HG02610 (cell line): ENCODE data around the gene TMEM88.
"Not testable (repeated sequence)": the region's sequence is repeated elsewhere in the genome, so short reads cannot be mapped to it uniquely, and the experiment has no call there.

Source experiments
- ATAC-seq: cut with Tn5 transposase; IDR thresholded peaks from one replicate; pipeline ENCODE4 v1.9.1; 2021; ENCODE audit warnings: mild to moderate bottlenecking, moderate library complexity; ENCODE audit not compliant: unreplicated experiment

TMEM88 gene, protein sequence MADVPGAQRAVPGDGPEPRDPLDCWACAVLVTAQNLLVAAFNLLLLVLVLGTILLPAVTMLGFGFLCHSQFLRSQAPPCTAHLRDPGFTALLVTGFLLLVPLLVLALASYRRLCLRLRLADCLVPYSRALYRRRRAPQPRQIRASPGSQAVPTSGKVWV

DNA sequence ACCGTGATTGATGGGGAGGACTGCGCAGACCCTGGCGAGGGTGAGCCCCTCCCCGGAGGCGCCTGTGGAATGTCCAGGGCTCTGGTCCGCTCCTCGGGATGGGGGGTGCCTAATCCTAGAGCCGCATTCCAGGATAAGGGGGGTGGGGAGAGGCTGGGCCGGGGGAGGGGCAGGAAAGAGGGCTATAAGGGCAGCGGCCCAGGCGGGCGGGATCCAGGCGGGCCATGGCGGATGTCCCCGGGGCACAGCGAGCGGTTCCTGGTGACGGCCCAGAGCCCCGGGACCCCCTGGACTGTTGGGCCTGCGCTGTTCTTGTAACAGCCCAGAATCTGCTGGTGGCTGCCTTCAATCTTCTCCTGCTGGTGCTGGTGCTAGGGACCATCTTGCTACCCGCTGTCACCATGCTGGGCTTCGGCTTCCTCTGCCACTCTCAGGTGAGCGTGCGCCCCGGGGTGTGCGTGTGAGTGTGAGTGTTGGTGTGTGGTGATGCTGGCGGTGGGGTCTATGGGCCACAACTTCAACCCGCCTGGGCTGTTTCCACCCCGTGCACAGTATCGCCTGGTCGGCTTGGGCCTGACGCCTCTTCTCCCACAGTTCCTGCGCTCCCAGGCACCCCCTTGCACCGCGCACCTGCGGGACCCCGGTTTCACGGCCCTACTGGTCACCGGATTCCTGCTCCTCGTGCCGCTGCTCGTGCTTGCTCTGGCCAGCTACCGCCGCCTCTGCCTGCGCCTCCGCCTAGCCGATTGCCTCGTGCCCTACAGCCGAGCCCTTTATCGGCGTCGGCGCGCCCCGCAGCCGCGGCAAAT lies at the start of gene TMEM88:
TSS of gene TMEM88 (plus strand) at position 216 of the 809 bp plus-strand sequence. CDS start at position 225, 9 bp downstream.
- no peak for ATAC-seq

GRCh38 chr17:7806587-7806986 lies 48.3 kb upstream of the TMEM88 start:
- no peak for ATAC-seq

DNA sequence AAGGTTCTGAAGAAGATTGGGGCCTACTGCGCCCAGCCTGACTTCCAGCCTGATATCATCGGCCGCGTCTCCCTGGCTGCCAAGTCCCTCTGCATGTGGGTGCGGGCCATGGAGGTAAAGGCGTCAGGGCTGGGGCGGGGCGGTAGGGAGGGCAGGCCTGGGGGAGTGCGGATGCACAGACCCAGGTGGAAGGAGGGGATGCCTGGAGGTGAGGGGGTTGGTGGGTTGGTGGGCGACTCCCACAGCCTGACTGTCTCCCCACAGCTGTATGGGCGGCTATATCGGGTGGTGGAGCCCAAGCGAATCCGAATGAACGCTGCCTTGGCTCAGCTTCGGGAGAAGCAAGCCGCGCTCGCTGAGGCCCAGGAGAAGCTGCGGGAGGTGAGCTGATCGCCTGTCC lies 47.7 kb upstream of the TMEM88 start:
- no peak for ATAC-seq

DNA sequence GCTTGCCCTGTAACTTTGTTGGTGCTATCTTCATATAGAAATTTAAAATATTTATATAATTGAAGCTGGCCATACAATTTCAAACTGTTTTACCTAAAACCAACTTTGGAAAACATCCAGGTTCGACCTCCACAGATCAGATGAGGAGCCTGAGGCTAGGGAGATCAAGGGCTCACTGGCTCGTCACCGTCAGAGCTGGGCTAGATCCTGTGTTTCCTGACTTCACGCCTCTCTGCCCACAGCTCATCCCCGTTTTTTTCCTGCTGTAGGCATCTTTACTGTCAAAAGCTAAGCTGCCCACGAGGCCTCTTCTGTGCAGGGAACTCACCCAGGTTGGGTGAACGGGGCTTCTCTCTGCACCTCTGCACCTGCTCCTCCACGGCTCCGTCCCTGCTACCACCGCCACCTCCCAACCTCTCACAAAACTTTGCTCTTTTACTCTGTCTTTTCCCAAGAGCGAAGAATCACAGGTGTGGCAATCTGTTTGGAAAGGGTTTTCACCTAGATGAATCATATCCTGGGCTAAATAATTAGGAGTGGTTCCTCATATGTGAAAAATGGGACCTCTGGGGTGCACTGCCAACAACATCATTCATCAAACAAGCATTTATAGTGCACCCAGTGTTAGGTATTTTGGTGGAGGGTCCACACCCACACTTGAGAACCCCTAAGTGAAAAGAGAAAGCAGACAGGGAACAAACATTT lies 45.6 kb upstream of the TMEM88 start:
- ATAC-seq = no peak

GRCh38 chr17:7809791-7810343 lies 45.0 kb upstream of the TMEM88 start:
- not testable (repeated sequence) for ATAC-seq

- no peak for ATAC-seq
These were observed 43.6 kb upstream of the TMEM88 start for GRCh38 chr17:7811251-7811650.

- no peak for ATAC-seq
These were observed 39.9 kb upstream of the TMEM88 start for GRCh38 chr17:7814969-7815368.

GRCh38 chr17:7816926-7817642 lies 37.8 kb upstream of the TMEM88 start:
- ATAC-seq = no peak

DNA sequence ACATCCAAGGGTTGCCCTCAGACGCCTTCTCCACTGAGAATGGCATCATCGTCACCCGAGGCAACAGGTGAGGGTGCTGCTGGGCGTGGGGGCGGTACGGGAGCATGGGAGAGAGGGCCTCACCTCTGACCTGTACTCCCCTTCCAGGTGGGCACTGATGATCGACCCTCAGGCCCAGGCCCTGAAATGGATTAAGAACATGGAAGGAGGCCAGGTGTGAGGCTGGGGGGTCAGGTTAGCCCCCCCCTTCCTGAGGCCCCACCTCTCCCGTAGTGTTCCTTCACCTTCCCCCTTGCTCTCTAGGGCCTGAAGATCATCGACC lies 37.3 kb upstream of the TMEM88 start:
- ATAC-seq = no peak

- ATAC-seq = no peak
These were observed 36.8 kb upstream of the TMEM88 start for GRCh38 chr17:7818026-7818425.

- no peak for ATAC-seq
These were observed 35.9 kb upstream of the TMEM88 start for GRCh38 chr17:7818746-7819645.

GRCh38 chr17:7820231-7820630 lies 34.6 kb upstream of the TMEM88 start:
- ATAC-seq = no peak

DNA sequence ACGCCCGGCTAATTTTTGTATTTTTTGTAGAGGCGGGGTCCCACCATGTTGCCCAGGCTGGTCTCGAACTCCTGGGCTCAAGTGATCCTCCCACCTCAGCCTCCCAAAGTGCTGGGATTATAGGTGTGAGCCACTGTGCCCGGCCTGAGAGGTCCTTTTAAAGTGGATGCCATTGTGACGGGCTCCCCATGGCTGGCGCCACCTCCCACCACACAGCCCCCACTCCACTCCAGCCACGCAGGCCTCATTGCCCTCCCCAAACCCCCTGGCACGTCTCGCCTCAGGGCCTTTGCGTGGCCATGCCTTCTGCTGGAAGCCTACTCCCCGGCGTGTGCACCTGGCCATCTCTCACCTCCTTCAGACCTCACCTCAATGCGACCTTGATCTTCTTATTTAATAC lies 32.7 kb upstream of the TMEM88 start:
- ATAC-seq = no peak

- no peak for ATAC-seq
These were observed 31.3 kb upstream of the TMEM88 start for GRCh38 chr17:7823581-7824001.

GRCh38 chr17:7824021-7824924 lies 30.6 kb upstream of the TMEM88 start:
- no peak for ATAC-seq

DNA sequence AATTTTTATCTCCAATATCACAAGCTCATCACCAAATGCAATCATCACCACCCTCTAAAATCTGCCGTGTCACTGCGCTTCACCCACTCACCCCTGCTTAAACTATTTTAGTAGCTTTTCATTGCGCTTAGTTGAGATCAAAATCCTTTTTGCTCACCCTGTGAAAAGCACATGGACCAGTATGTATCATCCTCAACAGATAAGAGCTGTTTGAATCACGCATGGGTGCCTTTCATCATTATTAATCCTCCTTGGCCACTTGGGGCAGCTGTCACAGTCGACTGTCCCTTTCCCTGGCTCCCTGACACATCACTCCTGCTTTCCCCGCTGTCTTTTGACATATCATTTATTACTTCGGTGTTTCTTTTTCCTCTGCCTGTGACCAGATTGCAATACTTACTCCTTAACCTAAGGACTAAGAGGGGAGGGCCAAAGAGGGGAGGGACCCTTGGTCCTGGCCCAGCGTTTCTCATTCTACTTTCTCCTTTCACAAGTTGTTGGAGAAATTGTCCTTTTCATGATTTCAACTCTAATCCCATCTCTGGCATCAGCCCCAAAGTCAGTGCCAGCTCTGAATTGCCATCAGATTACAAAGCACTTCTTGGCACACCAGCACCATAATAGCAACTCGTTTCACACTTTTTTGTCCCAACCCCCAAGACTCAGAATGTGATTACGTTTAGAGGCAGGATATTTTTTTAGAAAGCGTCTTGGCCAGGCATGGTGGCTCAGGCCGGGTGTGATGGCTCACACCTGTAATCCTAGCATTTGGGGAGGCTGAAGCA lies 29.5 kb upstream of the TMEM88 start:
- ATAC-seq = no peak

- ATAC-seq = no peak
These were observed 24.2 kb upstream of the TMEM88 start for GRCh38 chr17:7830616-7831015.

DNA sequence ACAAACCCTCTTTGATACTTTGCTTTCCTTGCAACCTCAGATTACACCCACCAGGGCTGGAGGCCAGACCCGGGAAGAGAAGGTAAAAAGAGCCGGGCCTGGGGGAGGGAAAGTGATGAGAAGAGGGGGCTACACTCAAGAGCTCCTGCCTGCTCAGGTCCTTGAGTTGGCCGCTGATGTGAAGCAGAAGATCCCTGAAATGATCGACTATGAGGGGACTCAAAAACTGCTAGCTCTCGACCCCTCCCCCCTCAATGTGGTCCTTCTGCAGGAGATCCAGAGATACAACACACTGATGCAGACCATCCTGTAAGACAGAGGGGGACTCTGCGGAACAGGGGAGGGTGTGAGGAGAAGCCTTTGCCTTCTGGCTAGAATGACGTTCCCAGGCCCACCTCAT lies 23.6 kb upstream of the TMEM88 start:
- no peak for ATAC-seq
